Breast epithelium (tissue), 3 donors: ENCODE measurements around the gene BCAR1.

ENCODE experiments used
- POLR2A ChIP-seq: fragments of 450-650 bp; IDR thresholded peaks from one replicate; pipeline ENCODE4 v1.6.1; 2016; ENCODE audit warnings: antibody characterized with exemption, mild to moderate bottlenecking, moderate library complexity
- TF ChIP-seq, protein P1 (sequence below), 3 donors: fragments of 450-650 bp; IDR thresholded peaks; one replicate each; pipeline ENCODE4 v1.5.1; 2016 to 2017; ENCODE audit warnings: antibody characterized with exemption in 3 of 3, mild to moderate bottlenecking in 3 of 3, moderate library complexity in 3 of 3

DNA sequence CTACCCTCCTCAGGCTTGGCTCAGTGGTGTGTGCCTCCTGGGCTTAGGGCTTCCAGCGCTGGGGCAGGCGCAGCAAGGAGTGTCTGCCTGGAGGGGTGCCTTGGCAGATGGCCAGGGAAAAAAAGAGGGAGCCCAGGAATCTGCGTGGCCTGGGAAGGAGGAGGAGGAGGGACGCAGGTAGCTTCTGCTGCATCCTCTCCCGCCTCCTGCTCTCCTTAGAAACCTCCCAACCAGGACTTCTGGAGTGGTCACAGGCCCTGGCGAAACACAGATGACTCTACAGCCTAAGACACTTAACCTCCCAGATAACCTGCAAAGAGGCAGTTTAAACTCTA is 7.3 kb upstream of the BCAR1 start:
- TF ChIP-seq, protein P1, sequence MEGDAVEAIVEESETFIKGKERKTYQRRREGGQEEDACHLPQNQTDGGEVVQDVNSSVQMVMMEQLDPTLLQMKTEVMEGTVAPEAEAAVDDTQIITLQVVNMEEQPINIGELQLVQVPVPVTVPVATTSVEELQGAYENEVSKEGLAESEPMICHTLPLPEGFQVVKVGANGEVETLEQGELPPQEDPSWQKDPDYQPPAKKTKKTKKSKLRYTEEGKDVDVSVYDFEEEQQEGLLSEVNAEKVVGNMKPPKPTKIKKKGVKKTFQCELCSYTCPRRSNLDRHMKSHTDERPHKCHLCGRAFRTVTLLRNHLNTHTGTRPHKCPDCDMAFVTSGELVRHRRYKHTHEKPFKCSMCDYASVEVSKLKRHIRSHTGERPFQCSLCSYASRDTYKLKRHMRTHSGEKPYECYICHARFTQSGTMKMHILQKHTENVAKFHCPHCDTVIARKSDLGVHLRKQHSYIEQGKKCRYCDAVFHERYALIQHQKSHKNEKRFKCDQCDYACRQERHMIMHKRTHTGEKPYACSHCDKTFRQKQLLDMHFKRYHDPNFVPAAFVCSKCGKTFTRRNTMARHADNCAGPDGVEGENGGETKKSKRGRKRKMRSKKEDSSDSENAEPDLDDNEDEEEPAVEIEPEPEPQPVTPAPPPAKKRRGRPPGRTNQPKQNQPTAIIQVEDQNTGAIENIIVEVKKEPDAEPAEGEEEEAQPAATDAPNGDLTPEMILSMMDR (IDR thresholded peaks at IDR 0.05) = no peak
- no peak for TF ChIP-seq POLR2A
